Gastroesophageal sphincter (tissue), 3 donors: ENCODE measurements around the gene DGKQ.

Experiments
- CTCF ChIP-seq, 4 experiments: fragments of 200-600 bp in 2 of 4; fragments of 450-650 bp in 2 of 4; sonication (generic) in 1 of 4; IDR thresholded peaks; one replicate each; pipeline ENCODE4 v1.5.1; 2017 to 2019; ENCODE audit warnings: antibody characterized with exemption in 4 of 4, mild to moderate bottlenecking in 2 of 4, moderate library complexity in 2 of 4
- POLR2A ChIP-seq, 2 donors: fragments of 450-650 bp; IDR thresholded peaks; one replicate each; pipeline ENCODE4 v1.6.1; 2017; ENCODE audit warnings: antibody characterized with exemption in 2 of 2, mild to moderate bottlenecking in 2 of 2, moderate library complexity in 1 of 2

GRCh38 chr4:947491-947971 is 25.8 kb downstream of the DGKQ start:
- no peak for TF ChIP-seq POLR2A (IDR thresholded peaks at IDR 0.05)
- TF ChIP-seq CTCF (IDR thresholded peaks at IDR 0.05) = no peak
